Osteoblast (primary cell): ENCODE measurements around the gene PRLR. TPM values are rescaled to one million over a fixed set of nuclear protein-coding genes. Genes with fewer than 3 reads are reported as not detected.

Experiments used
- DNase-seq: peaks from one replicate; pipeline ENCODE4 v3.0.0; 2011; ENCODE audit warnings: low spot score, mixed read lengths; ENCODE audit not compliant: insufficient read length; ENCODE audit errors: missing footprints
- H2AFZ ChIP-seq: 2 replicates; pipeline ENCODE4 v1.6.0; 2011; ENCODE audit warnings: mild to moderate bottlenecking, low read length
- H3K27ac ChIP-seq: 2 replicates; pipeline ENCODE4 v1.5.1; 2011; ENCODE audit warnings: mild to moderate bottlenecking, low read depth, low read length, moderate library complexity
- H3K27me3 ChIP-seq: 2 replicates; pipeline ENCODE4 v1.6.0; 2012; ENCODE audit warnings: mild to moderate bottlenecking, control low read depth, inconsistent platforms, low read length, moderate library complexity; ENCODE audit not compliant: insufficient read depth
- H3K36me3 ChIP-seq: 2 replicates; pipeline ENCODE4 v1.5.1; 2011; ENCODE audit warnings: mild to moderate bottlenecking, low read length, control low read depth, moderate library complexity; ENCODE audit not compliant: insufficient read depth
- H3K4me1 ChIP-seq: 2 replicates; pipeline ENCODE4 v1.5.1; 2011; ENCODE audit warnings: mild to moderate bottlenecking, low read length, control low read depth, moderate library complexity; ENCODE audit not compliant: insufficient read depth
- H3K4me2 ChIP-seq: 2 replicates; pipeline ENCODE4 v1.6.0; 2011; ENCODE audit warnings: mild to moderate bottlenecking, low read length; ENCODE audit not compliant: insufficient read depth
- H3K4me3 ChIP-seq: fragments of 200-600 bp; sonication (generic); 3 replicates; pipeline ENCODE4 v1.5.1; 2012; ENCODE audit warnings: mild to moderate bottlenecking, low read length, inconsistent platforms; ENCODE audit not compliant: insufficient read depth
- H3K79me2 ChIP-seq: 2 replicates; pipeline ENCODE4 v1.6.0; 2012; ENCODE audit warnings: mild to moderate bottlenecking, low read length, control low read depth, inconsistent platforms; ENCODE audit not compliant: insufficient read depth
- H3K9me3 ChIP-seq: 2 replicates; pipeline ENCODE4 v1.5.1; 2011; ENCODE audit warnings: low read depth, low read length, control low read depth
- H4K20me1 ChIP-seq: 2 replicates; pipeline ENCODE4 v1.6.0; 2012; ENCODE audit warnings: mild to moderate bottlenecking, low read length, control low read depth; ENCODE audit not compliant: insufficient read depth
- CTCF ChIP-seq: IDR thresholded peaks from 2 replicates; pipeline ENCODE4 v1.5.1; 2011; ENCODE audit warnings: mild to moderate bottlenecking, low read depth, low read length, moderate library complexity; ENCODE audit errors: extremely low read depth
- total RNA-seq: library from RNA; depleted of rRNA; stranded (reverse); fragments of >200 nt; gene quantifications from 2 replicates; pipeline ENCODE4 v1.2.3, GENCODE V29; 2012

Gene PRLR
- total RNA-seq, 1 donor = under 0.01 TPM

- H3K4me1 ChIP-seq = no peaks in the 10 kb centered on the region
- H3K9me3 ChIP-seq = no peaks in the 10 kb centered on the region
- peaks cover 8% of the 10 kb centered on the region for H3K27me3 ChIP-seq
- no peaks in the 10 kb centered on the region for H3K79me2 ChIP-seq
- no peaks in the 10 kb centered on the region for H3K36me3 ChIP-seq
- DNase-seq = no peak
- TF ChIP-seq CTCF = no peak
- H3K4me3 ChIP-seq = no peak overlapping the region
- no peak overlapping the region for H3K27ac ChIP-seq
- H3K4me2 ChIP-seq = no peak overlapping the region
- no peaks in the 10 kb centered on the region for H4K20me1 ChIP-seq
- no peak overlapping the region for H2AFZ ChIP-seq
These were observed 206.7 kb downstream of the PRLR start for GRCh38 chr5:35023391-35024178.

GRCh38 chr5:35016174-35017051 is 213.9 kb downstream of the PRLR start:
- Histone ChIP-seq H3K9me3 (no peaks in the 10 kb centered on the region), H3K4me3 (no peak overlapping the region), H3K27ac (no peak overlapping the region), H3K36me3 (no peaks in the 10 kb centered on the region), H2AFZ (no peak overlapping the region), H3K4me2 (no peak overlapping the region), H3K27me3 (peaks cover 13% of the 10 kb centered on the region), H3K79me2 (no peaks in the 10 kb centered on the region), H3K4me1 (no peaks in the 10 kb centered on the region), H4K20me1 (no peaks in the 10 kb centered on the region)
- DNase-seq = no peak
- no peak for TF ChIP-seq CTCF

GRCh38 chr5:35015063-35015462 is 215.2 kb downstream of the PRLR start:
- H3K79me2 ChIP-seq = no peaks in the 10 kb centered on the region
- no peak for DNase-seq
- H3K4me3 ChIP-seq = no peak overlapping the region
- H3K27ac ChIP-seq = no peak overlapping the region
- no peak for TF ChIP-seq CTCF
- peaks cover 13% of the 10 kb centered on the region for H3K27me3 ChIP-seq
- H3K36me3 ChIP-seq = no peaks in the 10 kb centered on the region
- H3K4me2 ChIP-seq = no peak overlapping the region
- no peaks in the 10 kb centered on the region for H3K9me3 ChIP-seq
- H3K4me1 ChIP-seq = no peaks in the 10 kb centered on the region
- H4K20me1 ChIP-seq = no peaks in the 10 kb centered on the region
- H2AFZ ChIP-seq = no peak overlapping the region

- DNase-seq = no peak
- Histone ChIP-seq H3K79me2 (no peaks in the 10 kb centered on the region), H2AFZ (no peak overlapping the region), H3K27ac (no peak overlapping the region), H3K4me2 (no peak overlapping the region), H3K27me3 (peaks cover 16% of the 10 kb centered on the region), H3K4me3 (no peak overlapping the region), H3K9me3 (no peaks in the 10 kb centered on the region), H3K4me1 (no peaks in the 10 kb centered on the region), H3K36me3 (no peaks in the 10 kb centered on the region), H4K20me1 (no peaks in the 10 kb centered on the region)
- TF ChIP-seq CTCF = no peak
These were observed 217.5 kb downstream of the PRLR start for GRCh38 chr5:35012796-35013195.
